HG03460 (cell line): ENCODE data around the gene HOXA6.

Experiments used
- ATAC-seq: cut with Tn5 transposase; IDR thresholded peaks from one replicate; pipeline ENCODE4 v1.9.1; 2021; ENCODE audit not compliant: unreplicated experiment

HOXA6 gene

DNA sequence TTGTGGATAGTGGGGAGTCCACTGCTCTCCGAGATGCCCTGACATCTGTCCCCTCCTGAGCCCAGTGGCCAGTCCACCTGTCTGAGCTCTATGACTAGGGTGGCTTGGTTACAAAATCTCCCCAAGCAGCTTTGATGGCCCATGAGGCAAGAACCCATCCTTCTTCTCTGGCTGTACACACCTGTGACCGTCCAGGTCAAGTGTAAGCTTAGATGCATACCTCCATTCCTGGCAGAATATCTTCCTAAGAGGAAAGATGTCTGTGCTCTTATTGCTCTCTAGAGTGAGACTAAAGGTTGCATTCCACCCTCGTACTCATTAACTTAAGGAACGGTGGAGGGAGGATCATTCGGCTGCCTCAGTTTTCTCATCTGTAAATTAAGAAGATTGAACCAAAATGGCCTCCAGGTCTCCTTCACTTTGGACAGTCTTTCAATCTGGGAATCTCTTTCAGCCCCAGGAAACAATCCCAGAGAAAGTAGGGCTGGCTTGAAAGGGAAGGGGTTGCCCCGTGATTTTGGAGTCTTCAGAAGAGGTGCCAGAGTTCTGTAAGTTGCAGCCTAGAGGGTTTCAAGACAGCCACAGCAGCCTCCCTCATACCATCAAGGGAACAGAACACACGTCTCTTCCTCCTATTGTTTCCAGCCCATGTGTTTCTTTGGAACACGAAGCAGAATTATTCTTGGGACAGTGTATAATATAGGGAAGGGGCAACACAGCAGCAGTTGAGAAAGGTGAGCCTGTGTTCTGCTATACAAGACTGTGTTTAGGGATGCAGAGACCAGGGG is 22.5 kb downstream of the HOXA6 start:
- ATAC-seq = no peak

DNA sequence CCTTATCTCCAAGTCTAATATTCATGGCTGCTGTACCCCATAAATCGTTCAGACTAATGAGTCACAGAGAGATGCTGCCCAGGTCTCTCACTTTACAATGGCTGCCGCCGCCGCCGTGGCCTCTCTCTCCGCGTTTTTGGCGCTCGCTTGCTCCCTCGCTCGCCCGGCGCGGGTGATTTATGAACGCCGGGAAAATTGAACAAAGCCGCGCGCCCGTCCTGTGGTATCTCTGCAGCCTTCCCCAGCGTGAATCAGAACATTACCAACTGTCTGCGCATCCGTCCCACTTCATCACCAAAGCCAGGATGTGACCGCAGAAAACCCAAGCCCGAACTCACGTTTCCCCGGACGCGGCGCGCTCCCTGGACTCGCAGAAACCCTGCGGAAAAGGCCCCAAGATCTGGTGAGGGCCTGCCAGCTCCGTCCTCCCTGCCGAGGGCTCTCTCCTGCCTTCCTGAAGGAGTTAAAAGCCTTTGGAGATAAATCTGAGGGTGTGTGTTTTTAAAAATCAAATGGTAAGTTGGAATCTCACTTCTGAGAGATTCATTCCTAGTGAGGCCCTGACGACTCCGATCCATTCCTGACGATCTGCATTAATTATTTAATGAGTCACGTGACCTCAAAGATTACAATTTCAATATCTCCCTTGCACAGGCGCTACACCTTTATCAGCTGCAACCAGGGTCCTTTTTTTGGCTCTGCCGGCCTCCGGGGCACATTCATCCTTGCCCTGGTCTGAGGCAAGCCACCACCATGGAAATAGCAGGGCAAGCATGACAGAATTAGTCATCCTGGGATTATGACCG is 23.3 kb downstream of the HOXA6 start:
- no peak for ATAC-seq

DNA sequence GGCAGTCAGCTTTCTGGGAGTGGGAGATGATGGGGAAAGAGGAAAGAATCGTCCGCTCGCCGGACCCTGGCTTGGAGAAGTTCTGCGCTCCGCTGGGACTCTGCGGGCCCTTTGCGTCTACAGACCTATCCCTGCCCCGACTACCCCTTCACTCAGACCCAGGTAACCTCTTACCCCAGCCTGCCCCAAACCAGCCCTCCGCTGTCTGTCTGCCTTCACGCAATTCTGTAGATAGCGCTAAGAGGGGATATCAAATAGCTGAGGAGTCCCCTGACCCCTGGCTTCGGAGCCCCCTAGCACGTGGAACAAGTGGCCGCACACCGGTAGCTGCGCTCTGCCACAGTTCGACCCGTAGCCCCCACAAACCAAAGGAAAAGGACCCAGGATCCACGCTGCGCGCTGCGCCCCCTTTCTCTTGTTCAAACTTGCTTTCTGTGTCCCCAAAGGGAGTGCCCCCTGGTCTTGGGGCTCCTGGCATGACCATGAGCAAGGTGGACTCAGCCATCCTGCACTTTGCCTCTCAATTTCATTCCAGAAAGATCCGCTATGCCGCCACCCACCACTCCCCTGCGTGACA is 24.0 kb downstream of the HOXA6 start:
- ATAC-seq = no peak

DNA sequence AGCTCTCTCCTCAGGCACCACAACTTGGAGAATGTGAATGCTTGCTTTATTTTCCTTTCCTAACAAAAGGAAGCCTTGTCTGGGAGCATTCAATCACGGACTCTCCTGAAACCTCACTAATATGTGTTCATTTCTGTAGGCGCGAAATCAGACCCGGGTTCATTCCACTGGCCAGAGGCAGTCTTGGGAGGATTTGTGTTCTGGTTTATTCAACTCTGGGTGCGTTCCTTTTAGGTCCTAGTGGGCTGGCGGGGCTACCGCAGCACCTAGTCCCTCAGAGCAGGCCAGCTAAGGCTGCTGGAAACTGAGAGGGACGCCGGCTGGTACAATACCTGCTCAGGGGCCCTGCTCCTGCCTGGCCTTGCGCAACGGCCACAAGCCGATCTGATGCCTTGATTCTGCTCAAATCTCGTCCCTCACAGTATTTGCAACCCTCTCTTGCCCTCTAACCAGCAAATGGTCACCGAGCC is 24.5 kb downstream of the HOXA6 start:
- ATAC-seq = no peak

DNA sequence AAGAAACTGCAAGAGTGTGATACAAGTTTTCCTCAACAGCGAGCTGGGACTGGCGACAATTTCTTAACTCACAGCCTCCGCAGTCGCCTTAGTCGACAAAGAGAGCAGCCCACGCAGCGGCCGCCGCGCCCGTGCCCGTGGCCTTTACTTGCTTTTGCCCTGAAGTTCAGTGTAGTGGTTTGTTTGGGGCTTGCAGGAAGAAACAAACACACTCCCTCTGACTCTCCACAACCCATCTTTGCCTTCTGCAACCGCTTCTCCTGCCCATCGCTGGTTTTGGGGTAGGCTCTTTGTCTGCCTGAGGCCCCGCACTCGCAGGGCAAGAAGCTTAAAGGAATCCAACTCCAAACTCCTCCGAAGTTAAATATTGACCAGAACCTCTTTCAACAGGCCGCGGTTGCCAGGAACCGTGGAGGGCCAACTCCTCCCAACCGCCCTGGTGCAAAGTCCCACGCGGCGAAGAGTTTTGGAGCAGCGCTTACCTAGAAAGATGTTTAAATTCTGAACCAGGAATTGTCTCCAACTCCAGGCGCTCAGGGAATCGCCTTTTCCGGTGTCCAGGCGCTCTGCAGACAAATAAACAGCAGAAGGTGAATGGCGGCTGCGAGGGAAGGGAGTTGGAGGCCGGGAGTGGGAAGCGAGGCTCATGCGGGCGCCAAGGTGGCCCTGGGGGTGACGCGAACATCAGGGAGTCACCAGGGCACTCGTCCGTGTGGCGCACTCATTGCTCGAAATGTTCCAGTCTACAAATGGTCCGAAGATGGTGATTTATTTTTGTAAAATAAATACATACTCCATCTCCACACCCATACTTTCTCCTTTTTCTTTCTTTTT is 25.3 kb downstream of the HOXA6 start:
- ATAC-seq = no peak

DNA sequence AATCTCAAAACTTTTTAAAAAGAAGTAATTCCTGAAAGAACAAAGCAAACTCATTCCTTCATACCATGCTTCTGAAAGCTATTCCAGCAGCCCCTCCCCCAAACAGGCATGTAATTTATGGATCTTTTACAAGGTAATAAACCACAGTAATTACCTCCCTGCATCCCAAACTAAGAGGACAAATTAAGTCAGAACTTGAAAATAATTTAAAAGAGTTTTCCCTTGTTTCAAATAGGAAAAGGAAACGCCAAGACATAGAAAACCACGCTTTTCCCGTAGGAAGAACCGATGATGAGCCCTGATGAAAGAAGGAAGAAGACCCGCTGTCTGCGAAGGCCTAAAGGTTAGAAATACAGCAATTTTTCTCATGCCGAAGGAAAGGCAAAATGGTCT is 25.9 kb downstream of the HOXA6 start:
- ATAC-seq = no peak

DNA sequence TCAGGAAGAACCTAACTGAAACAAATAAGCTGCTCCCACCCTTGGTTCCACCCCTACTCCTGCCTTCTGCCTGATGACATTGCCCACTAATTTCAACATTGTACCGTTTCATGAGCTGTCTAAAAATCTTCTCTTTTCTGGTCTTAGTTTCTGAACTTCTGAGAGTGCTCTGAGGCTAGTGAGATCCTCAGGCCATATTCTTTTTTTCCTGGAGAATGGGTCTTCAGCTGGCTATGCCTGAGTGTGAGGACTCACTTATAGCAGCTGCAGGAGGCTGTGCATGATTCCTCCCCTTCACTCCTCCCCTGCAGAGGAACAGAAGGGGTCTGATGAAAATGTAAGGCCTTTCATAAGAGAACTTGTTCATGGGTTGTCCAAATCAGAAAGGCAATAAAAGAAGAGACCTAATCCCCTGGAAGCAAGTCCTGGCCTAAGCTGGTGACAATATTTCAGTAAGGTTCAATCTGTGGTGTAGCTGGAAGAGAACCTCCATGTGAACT is 28.1 kb downstream of the HOXA6 start:
- ATAC-seq = no peak

DNA sequence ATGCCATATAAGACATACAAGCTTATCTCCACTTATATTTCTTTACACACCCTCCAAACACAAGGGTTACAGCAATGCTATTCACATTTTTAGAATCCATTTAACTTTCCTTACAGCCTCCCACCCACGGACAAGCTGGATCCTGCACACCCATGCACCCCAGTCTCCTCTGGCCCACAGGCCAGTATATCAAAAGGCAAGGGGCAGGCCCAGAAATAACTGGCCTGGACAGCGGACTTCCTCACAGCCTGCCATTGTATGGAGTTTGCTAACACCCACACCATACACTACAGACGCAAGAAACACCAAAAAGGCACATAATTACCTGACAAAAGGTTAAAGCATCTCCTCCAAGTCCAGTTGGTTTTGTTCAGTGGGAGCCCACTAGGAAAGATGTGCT is 29.0 kb downstream of the HOXA6 start:
- ATAC-seq = no peak

DNA sequence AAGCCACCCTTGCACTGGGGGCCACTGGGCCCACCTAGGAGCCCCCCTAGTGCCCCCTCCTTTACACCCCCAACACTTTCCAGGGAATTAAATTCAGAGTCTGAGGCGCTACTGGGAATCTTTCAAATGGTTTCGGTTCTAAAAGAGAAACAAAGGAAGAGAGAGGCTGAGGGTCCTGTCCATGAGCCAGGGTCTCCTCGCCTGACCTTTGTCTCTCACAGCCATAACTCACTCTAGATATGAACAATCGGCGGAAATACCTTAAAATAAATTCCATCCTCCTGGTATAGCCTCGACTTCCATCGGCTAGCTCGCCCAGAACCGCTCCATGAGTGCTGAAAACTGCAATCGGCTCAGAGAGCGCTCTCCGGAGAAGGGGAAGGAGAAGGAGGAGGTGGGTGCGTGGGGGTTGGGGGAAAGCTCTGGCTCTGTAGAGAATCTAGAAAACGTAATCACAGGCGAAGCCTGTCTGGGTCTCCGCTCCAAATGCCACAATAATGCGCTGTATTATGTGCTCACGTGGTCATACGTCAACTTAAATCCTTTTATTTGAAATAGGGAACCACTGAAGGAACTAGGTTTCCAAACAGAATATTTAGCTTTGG is 29.6 kb downstream of the HOXA6 start:
- ATAC-seq = no peak

DNA sequence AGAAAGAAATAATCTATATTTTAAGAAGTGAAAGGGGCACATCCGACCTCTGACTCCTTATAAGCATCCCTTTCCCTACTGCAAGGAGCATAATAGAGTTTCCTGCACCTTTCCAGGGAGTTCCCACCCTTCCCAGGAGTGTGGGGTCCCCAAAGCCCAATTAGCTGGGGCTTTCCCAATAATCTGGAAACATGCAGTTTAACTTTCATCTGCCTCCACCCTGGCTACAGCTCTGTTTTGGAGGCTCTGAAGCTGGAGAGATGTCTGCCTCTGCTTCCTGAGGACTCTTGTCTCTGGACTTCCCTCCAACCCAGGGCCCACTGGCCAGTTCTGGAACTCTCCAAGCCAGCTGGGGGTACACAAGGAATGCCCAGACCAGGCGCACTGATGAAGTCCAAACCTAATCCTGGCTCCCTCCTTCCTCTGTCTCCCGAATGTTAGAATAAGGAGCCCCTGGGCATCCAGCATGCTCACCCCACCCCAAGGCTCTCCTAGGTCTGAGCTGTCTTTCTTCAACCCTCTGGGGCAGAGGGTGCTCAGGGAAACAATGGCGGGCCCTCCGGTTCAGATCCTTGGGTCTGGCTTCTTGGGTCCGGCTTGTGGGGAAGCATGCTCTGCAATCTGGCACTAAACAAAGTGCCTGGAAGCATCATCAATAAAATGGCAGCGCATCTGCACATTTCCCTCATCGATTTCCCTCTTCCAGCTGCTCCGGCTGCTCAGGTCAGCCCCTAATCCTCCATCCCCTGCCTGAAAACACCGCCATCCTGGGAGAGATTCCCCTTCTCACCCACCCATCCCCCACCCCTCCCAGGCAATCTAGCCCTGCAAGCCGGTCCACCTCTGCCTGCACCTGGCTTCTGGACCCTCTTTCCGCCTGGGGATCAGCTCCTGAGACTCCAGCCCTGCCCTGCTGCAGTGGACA is 30.4 kb downstream of the HOXA6 start:
- ATAC-seq = no peak

DNA sequence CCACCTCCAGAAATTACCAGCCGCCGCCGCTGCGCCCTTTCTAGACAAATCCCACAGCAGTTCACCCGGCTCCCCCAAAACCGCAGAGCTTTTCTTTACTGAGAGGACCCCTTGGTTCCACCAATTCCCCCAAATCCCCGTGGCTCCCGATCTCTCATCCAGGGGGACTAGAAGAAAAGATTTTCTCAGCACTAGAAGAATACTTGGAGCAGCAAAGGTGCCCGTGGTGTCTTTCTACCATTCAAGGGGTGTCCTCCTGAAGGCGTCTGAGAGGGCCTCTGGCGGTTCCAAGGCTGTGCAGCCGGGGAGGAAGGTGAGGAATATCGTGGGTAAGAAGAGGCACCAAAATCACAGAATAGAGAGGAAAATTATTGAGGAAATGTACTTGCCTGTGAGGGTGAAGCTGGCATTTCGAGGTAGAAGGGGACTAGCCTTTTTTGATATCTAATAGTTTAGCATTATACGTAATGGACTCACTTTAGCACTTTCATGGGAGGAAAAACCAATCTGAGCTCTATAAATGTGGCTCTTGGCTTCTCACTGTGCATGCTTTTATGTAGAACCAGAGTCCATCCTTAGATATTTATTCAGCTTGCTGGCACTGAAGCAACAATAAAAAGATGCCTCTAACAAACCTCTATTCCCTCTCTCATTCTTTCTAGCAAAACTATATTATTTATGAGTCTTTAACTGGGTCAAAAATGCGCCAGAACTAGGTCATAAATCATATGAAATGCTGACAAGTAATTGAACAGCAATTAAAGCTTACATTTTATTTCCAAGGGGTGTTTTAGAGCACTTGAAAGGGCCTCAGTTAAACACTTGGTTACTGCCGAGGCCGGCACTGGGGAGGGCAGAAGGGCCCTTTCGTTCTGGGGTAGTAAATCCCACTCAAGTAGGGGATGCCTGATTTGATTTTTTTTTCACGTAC is 31.3 kb downstream of the HOXA6 start:
- no peak for ATAC-seq

DNA sequence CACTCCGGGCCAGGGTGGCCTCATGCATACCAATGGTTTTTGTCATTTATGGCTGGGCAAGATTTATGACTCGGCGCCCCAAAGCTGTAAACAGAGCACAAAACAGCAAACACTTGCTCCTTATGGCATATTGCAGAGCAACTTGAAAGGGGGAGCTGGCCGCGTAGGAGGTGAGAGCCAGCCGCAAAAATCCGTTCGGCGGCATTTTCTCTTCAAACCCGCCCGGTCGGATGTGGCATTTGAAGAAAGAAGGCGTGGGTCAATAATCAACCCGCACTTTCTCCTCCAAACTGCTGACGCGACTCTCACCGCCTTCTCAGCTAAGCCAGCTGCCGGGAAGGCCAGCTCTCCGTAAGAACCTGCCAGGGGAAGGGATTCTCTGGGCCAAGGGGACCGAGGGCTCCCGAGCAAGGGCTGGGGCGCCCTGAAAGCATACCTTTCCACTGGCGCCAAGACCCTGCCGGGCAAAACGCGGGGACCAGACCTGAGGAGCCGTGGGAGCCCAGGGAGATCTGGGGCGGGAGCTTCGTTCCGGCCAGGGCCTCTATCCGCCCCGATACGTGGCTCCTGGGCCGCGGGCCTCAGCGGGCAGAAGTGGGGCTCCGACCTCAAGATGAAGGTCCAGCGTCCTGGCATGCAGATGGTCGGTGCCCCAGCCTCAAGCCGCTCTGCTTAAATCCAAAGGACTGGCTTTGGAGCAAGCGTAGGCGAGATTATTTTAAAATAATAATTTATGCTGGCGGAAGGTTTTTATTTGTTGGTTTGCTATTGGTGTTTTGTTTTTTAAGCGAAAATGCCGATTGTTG is 32.1 kb downstream of the HOXA6 start:
- no peak for ATAC-seq

DNA sequence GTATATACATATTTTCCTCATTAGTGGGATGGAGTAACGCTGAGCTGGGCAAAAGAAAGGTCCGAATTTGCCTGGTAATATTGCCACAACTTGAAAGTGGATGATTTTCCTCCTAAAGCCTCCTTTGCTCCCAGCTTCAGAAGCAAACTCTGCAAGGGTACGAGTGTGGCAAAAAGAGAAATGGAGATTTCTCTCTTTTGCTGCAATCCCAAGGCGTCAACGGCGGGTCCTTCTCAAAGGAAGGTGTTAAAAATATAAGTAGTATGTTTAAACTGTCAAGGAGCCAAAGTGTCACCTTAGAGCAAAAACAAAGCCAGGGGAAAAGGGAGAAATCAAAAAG is 32.7 kb downstream of the HOXA6 start:
- ATAC-seq = no peak

DNA sequence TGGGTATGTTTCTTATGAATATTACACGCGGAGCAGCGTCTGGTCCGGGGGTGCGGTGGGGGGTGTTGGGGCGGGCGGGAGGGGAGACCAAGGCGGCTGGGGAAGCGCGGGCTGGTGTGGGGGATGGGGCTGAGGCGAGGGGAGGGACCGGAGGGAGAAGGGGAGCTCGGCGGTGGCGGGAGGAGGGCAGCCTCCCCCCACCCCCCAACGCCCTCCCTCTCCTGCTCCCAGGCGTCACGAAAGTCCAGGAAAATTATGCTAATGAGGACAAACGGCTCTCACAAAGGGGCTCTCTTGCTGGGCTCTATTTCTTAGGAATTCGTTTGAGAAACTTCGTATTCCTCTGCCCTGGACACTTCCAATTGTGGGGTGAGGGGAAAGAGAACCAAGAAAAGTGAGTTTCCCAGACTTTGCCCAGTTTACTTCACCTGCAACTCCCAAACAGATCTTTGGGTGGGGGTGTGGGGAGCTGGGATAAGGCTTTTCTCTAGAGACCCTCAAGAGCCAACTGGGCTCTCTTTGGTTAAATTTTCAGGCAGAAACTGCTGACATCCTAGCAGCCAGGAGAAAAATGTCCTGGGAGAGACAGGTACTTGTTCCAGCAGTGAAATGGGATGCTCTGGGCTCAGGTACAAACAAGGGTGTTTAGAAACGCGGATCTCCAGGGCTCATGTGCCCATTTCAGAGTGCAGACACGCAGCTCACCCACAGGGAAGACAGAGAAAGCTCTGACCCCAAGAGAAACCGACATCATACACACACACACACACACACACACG is 33.4 kb downstream of the HOXA6 start:
- ATAC-seq = no peak

DNA sequence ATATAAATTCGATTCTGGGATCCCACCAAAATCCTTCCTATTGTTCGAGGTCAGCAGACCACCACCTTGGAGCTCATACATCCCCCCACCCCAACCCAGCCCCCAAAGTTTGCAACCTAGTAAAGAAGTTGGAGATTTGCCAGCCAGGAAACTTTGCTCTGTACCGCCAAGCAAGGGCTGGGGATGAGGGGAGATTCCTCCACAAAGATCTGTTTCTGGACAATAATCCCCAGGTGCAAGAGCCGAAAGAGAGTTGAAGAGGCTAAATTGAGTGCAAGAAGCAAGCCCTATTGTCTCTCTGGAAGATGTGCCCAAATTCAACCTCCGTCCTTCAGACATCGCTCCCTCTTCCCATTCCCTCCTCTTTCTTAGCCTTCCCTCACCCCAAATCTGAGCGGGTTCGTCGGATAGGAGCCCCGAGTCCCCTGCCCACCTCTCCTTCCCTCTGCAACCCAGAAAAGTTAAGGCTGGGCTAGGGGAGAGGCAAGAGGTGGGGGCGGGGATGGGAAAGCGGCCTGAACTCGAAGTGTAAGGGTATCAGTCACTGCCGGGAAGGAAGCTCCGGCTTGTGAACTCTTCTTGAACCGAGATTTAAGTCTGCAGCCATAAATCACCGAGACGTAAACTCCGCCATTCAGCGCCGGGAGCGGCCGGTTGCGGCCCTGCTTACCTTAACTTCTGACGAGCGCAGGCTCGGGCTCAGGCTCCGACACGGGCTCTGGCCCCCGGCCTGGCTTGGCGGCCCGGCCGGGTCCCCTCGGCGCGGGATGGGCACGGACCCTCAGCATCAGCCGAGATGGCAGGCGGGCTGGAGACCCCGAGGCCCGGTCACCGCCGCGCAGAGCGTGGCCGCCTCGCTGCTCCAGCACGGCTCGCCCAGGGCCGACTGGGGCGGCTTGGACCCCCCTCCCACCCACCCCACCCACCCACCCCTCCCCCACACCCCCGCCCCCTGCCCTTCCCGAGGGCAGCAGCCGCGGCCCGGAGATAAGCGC is 34.3 kb downstream of the HOXA6 start:
- ATAC-seq = no peak

DNA sequence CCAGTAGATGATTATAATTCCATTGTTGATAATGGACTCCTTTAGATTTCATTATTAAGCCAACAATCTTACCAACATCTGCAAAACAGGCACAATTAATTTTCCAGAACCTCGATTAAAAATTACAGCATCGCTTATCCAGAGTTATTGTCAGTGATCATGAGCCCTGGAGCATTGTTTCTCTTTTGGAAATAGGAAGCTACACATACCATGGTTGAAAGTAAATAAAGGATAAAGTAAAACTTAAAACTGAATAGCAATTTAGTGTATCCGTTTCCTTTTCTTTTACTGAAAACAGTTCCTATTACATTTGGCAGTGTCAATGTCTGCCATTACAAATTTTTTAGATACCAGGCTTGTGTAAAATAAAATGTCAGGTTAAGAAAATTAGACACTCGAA is 35.2 kb downstream of the HOXA6 start:
- no peak for ATAC-seq
